ENCODE measurements around the gene SLC9A9.

SLC9A9 gene

DNA sequence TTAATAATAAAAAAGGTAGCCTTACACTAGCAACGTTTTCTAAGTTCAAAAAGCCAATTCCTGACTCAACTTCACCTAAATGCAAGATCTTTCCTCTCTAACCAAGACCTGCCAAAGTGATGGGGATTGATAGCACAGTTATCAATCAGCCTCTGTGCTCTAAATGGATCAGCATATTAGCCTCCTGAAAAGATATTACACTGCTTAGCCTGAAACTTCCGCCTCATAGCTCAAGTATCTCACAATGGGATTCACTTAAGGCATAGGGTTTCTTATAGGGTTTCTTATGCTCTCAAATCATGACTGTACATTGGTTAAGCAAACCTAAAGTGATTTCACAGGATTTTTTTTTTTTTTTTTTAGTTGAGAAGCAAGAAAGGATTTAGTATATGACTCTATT lies 436 bp upstream of the SLC9A9 start:
- in situ Hi-C loops (cut with MboI; ENCODE audit: low sequenced_read_pairs), result no loop called here

DNA sequence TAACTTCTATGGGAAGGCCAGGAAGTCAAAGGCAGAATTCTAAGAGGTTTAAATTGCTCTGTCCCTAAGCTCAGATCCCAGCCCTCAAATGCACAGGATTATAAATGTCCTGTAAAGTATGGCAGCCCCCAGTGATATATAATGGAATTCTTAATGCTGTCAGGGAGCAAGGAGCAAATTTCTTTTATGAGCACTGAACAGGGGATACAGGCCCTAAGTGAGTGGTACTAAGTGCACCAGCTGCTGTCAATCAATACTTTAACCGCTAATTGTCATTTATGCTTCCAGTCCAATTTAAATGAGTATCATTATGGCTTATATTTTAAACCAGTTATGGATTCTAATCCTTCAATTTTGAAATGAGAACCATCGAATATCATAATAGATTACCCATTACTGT lies 4.7 kb downstream of the SLC9A9 start:
- in situ Hi-C loops (cut with MboI; ENCODE audit: low sequenced_read_pairs), result no loop called here

- in situ Hi-C loops (cut with MboI; ENCODE audit: low sequenced_read_pairs), result no loop called here
Measured at GRCh38 chr3:143840636-143841035, 7.6 kb downstream of the SLC9A9 start.

DNA sequence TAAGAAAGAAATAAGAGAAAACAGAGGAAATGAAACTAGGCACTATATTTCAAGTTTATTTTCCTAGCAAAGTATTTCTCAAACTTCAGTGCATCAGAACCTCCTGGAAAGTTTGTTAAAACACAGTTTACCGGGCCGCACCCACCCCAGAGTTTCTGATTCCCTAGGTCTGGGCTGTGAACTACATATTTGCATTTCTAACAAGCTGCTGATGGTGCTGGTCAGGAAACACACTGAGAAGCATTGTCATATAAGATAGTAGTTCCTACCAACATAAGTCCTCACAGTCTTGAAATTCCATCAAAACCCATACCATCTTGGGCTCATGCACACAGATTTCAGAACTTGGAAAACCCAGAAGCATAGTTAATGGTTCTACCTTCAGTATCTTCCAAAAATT lies 8.3 kb downstream of the SLC9A9 start:
- in situ Hi-C loops (cut with MboI; ENCODE audit: low sequenced_read_pairs), result no loop called here

- in situ Hi-C loops (cut with MboI; ENCODE audit: low sequenced_read_pairs), result no loop called here
Measured at GRCh38 chr3:143837076-143837475, 11.2 kb downstream of the SLC9A9 start.

DNA sequence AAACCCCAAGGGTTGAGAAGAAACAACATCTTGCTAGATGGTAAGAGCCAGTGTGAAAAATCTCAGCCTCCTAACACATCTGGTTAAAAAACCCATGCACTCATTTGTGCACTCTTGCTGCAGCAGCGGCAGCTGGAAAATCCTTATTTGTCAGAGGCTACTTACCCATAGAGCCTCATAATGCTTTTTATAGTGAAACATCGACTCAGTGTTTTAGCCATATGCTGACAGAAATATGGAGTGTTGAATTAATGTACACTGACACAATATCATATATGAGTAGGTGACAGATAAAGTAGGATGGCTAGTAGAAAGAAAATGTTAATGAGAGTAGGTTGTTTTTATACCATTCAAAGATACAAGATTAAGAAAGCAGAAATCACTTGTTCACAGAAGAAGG lies 13.0 kb downstream of the SLC9A9 start:
- in situ Hi-C loops (cut with MboI; ENCODE audit: low sequenced_read_pairs), result no loop called here

DNA sequence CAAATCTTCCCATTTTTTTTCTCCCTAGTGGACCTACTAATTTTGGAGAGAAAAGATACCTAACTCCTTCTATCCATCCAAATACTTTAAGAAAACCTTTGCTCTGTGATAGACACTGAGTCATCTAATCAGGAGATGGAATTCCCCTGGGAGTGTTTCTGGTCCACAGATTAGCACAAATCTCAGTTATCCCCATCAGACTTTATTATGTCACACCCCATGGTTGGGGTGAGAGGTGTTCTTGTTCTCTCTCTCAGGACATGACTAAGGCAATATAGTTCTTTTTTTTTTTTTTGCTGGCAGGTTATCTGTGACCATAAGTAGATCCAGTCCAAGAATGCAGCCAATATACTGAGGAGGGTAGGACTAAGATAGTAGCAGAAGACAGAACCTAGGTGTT lies 15.8 kb downstream of the SLC9A9 start:
- in situ Hi-C loops (cut with MboI; ENCODE audit: low sequenced_read_pairs), result no loop called here

- in situ Hi-C loops (cut with MboI; ENCODE audit: low sequenced_read_pairs), result no loop called here
Measured at GRCh38 chr3:143831994-143832393, 16.3 kb downstream of the SLC9A9 start.

DNA sequence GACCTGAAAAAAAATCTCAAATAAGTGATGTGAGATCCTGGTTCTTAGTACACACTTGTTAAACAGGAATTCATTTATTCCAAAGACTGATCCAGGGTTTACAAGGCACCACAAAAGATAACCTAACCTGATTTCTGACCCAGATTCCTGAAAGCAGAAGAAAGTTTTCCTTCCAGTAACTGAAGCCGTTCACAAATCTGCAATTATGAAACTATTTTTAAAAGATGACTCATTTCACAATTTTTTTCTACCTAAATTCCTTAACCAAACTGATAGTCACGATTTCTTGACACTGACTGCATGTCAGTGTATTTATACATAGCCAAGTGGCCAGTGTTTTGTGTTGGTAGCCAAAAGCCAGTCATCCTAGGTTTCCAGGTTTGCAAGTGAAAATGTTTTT lies 17.1 kb downstream of the SLC9A9 start:
- in situ Hi-C loops (cut with MboI; ENCODE audit: low sequenced_read_pairs), result no loop called here

- in situ Hi-C loops (cut with MboI; ENCODE audit: low sequenced_read_pairs), result no loop called here
Measured at GRCh38 chr3:143830786-143831185, 17.5 kb downstream of the SLC9A9 start.

DNA sequence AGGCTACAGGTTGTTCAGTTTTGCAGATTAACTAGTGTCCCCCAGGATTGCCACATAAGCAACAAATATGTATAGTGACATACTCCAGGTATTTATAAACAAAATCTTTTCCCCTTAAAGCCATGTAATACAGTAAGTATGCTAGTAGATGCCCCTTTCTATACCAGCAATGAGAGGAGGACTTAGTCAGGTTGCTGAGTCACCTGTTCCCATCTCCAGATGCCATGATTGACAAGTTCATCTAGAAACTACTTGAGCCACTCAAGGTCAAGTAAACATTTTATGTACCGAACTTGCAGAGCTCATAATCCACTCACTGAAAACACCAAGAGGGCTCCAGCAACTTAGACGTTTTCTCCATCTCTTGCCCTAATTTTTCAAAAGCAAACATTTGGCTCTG lies 18.2 kb downstream of the SLC9A9 start:
- in situ Hi-C loops (cut with MboI; ENCODE audit: low sequenced_read_pairs), result no loop called here

GRCh38 chr3:143827425-143827824 lies 20.8 kb downstream of the SLC9A9 start:
- in situ Hi-C loops (cut with MboI; ENCODE audit: low sequenced_read_pairs), result no loop called here

DNA sequence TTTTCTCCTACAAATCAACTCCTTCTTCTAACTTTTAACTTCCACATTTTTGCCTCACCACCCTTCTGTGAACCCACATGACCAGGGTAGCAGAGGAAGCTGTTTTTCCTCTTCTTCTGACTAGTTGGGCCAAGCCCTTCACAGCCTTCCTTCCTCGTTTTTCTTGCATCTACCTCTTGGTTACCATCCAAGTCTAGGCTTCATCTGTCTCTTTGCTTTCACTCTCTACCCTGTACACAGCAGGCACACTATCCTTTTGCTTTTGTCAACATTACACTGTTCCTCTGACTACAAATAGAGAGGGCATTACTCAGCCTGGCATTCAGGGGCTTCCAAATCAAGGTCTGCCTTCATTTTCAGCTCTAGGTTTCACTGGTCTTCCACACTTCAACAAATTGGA lies 22.0 kb downstream of the SLC9A9 start:
- in situ Hi-C loops (cut with MboI; ENCODE audit: low sequenced_read_pairs), result no loop called here

- in situ Hi-C loops (cut with MboI; ENCODE audit: low sequenced_read_pairs), result no loop called here
Measured at GRCh38 chr3:143825513-143825912, 22.8 kb downstream of the SLC9A9 start.

- in situ Hi-C loops (cut with MboI; ENCODE audit: low sequenced_read_pairs), result no loop called here
Measured at GRCh38 chr3:143824735-143825385, 23.4 kb downstream of the SLC9A9 start.

DNA sequence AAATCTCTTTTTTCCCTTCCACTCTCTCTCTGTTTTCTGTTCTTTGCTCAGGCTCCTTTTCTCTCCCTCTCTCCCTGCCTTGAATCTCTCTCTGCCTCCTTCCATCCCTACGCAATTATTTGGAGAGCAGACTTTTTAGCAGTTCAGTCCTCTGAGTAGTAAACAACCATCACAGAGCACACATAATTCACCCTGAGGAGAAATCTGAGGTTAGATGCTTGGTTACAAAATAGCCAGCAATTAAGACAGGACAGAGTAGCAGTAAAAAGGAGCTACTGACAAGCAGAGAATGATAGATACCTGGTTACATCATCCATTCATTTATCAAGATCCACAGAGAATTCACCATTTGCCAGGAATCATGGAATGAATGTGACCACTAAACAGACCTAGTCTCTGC lies 25.5 kb downstream of the SLC9A9 start:
- in situ Hi-C loops (cut with MboI; ENCODE audit: low sequenced_read_pairs), result no loop called here

DNA sequence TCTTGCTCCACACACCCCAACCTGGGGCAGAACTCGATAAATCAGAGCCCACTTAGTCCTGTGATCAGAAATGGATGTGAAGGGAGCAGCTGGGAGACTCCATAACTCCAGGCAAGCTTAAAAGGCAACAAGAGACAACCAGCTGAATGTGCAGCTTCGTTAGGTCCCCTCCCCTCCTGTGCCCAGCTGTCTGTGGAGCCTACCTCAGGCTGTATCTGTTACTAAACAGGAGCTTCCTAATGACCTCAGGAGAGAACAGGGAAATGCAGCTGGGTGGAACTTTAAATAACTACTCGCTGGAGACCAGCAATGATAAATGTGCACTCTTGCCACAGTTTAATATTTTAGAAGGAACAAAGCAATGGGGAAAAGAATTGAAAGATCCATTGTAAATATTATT lies 25.9 kb downstream of the SLC9A9 start:
- in situ Hi-C loops (cut with MboI; ENCODE audit: low sequenced_read_pairs), result no loop called here

DNA sequence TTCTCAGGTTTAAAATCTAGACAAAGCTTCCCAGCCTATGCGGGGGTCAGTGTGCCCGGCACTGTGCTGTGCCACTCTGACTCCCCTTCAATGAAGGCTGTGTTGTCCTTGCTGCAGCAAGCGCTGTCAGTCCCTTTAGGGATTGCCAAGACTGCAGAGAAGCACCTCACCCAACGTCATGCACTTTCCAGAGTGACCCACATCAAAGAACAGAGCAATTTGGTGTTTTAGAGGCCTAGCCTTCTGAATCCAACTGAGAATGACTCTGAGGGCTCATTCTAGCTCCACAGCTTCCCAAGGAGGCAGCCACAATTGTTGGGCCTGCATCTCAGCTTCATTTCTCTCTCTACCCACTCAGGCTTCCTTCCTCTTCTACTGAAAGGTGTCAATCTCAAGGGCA lies 26.4 kb downstream of the SLC9A9 start:
- in situ Hi-C loops (cut with MboI; ENCODE audit: low sequenced_read_pairs), result no loop called here

DNA sequence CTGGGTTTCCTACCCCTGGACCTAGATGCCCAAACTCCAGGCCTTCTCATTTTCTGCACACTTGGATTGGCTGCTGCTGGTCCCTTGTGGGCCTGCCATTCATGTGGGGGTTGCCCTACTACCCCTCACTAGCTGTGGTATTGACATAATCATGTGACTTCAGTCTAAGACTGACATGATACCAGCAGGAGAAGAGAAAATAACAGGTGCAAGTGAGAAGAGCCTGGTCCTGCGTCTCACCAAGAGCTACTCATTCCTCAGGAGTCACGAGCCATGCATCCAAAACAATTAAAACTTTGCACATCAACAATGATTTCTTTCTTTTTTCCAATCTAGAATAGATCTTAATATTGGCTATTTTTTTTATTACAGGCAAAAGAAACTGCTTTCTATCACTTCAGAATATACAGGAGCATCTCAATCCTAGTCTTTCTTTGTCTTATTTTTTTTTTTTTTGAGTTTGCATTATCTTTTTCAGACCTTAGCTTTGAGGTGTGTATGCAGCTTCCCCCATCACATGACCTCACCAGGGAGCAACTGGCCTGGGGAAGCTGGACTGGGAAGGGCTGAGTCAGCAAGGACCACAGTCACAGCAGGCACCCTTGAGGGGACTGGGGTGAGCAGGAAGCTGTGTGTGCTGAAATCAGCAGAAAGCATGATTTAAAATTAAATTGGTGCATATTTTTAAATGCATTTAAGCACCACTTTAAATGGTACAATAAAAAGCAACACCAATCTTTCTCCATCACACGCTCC lies 27.6 kb downstream of the SLC9A9 start:
- in situ Hi-C loops (cut with MboI; ENCODE audit: low sequenced_read_pairs), result no loop called here

GRCh38 chr3:143819890-143820289 lies 28.4 kb downstream of the SLC9A9 start:
- in situ Hi-C loops (cut with MboI; ENCODE audit: low sequenced_read_pairs), result no loop called here

DNA sequence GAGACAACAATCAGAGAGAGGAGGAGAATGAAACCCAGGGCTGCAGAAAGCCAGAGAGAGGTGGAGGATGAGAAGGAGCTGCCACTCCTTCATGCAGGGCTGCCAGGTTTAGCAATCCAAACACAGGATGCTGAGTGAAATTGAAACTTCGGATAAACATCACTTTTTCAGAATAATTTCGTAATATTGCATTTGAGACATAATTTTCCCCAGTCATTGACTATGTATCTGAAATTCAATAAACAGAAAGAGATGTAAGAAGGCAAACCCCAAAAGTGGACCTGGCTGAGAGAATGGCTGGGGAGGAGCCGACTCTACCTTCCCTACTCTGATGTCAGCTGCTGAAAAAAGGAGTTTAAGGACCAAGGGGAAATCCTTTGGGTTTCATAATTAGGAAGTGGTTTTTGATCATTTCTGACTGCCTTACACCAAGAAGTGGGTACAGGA lies 33.8 kb downstream of the SLC9A9 start:
- in situ Hi-C loops (cut with MboI; ENCODE audit: low sequenced_read_pairs), result no loop called here

DNA sequence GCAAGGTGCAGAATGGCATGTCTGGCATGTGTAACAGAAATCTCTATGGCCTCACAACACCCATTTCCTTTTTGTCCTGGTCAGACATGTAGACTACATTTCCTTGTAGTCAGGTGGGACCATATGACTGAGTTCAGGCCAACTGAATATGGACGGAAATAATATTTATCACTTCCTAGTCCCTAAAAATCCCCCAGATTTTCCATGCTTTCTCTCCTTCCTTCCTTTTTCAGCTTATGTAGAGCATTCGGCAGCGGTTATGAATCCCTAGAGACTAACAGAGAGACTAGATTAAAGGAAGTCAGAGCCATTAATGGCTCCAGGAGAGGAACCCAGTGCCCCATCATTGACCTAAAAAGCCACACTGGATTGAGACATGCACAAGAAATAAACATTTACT lies 35.8 kb downstream of the SLC9A9 start:
- in situ Hi-C loops (cut with MboI; ENCODE audit: low sequenced_read_pairs), result no loop called here

DNA sequence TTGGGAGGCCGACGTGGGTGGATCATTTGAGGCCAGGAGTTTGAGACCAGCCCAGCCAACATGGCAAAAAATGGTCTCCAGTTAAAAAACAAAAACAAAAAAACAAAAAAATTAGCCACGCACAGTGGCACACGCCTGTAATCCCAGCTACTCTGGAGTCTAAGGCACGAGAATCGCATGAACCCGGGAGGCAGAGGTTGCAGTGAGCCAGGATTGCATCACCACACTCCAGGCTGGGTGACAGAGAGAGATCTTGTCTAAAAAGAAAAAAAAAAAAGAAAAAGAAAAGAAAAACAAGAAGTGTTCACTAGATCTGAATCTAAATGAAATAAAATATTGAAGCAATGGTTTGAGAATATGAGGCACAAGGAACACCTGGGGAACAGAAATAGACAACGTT lies 36.7 kb downstream of the SLC9A9 start:
- in situ Hi-C loops (cut with MboI; ENCODE audit: low sequenced_read_pairs), result no loop called here
